ENCODE data around the gene MXD4.

- TF ChIP-seq, protein P1, sequence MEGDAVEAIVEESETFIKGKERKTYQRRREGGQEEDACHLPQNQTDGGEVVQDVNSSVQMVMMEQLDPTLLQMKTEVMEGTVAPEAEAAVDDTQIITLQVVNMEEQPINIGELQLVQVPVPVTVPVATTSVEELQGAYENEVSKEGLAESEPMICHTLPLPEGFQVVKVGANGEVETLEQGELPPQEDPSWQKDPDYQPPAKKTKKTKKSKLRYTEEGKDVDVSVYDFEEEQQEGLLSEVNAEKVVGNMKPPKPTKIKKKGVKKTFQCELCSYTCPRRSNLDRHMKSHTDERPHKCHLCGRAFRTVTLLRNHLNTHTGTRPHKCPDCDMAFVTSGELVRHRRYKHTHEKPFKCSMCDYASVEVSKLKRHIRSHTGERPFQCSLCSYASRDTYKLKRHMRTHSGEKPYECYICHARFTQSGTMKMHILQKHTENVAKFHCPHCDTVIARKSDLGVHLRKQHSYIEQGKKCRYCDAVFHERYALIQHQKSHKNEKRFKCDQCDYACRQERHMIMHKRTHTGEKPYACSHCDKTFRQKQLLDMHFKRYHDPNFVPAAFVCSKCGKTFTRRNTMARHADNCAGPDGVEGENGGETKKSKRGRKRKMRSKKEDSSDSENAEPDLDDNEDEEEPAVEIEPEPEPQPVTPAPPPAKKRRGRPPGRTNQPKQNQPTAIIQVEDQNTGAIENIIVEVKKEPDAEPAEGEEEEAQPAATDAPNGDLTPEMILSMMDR (IDR thresholded peaks at IDR 0.05): no peak
- TF ChIP-seq POLR2A (IDR thresholded peaks at IDR 0.05): no peak
Measured at GRCh38 chr4:2212831-2213230, 49.1 kb downstream of the MXD4 start.

Data from heart left ventricle (tissue), 13 donors.